ENCODE measurements around the gene KLK15. TPM values are rescaled to one million over a fixed set of nuclear protein-coding genes. Genes with fewer than 3 reads are reported as not detected.

KLK15 gene
- total RNA-seq, 1 experiment from 2014 or later: not detected

DNA sequence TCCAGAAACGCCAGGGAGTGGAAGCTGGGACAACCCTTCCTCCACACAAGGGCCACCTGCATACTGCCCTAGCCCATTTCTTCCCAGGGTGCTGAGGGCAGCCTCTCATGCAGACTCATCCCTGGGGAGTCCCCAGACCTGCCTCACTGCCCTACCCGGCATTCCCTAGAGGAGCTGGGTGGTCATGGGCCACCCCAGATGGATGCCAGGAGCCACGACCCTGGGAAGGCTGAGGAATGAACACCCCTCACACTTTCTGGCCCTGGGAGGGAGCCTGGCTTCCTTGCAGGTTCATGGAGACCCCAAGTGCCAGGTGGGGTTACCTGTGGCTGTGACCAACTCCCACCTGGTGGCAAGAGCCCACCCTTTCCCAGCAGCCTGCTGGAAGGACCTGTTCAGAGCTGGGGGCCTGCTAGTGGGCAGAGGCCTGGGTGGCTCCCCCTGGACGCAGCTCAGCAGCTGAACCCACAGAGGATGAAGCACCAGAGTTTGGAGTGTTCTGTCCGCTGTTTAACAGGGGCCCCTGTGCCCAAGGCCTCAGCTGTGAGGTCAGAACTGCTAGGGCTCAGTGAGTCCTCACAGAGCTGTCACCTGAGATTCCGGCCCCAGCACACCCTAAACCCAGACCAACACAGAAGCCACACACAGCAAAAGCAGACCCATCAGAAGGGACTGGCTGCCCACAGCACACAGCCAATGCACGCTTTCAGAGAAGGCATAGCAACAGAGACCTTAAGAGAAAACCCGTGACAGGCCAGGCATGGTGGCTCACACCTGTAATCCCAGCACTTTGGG, 36.5 kb downstream of the KLK15 start:
- no TSS peak for BruUV-seq (replicated peaks)
- peaks cover 16% of the 10 kb centered on the region for H3K4me1 Mint-ChIP-seq (ENCODE audit: low read depth, unreplicated experiment)
- CTCF ChIA-PET: no interaction called here
- DNase-seq: no peak
- intact Hi-C loops (cut with micrococcal nuclease; ENCODE audit: unreplicated experiment): no loop called here
- H3K4me3 Mint-ChIP-seq (ENCODE audit: low read depth, unreplicated experiment): no peak overlapping the region
- no peak overlapping the region for H3K27ac Mint-ChIP-seq (ENCODE audit: unreplicated experiment)
- TF ChIP-seq, protein P1, sequence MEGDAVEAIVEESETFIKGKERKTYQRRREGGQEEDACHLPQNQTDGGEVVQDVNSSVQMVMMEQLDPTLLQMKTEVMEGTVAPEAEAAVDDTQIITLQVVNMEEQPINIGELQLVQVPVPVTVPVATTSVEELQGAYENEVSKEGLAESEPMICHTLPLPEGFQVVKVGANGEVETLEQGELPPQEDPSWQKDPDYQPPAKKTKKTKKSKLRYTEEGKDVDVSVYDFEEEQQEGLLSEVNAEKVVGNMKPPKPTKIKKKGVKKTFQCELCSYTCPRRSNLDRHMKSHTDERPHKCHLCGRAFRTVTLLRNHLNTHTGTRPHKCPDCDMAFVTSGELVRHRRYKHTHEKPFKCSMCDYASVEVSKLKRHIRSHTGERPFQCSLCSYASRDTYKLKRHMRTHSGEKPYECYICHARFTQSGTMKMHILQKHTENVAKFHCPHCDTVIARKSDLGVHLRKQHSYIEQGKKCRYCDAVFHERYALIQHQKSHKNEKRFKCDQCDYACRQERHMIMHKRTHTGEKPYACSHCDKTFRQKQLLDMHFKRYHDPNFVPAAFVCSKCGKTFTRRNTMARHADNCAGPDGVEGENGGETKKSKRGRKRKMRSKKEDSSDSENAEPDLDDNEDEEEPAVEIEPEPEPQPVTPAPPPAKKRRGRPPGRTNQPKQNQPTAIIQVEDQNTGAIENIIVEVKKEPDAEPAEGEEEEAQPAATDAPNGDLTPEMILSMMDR (IDR thresholded peaks at IDR 0.05; ENCODE audit: unreplicated experiment): no peak
- H3K27me3 Mint-ChIP-seq (ENCODE audit: unreplicated experiment): peaks cover under 1% of the 10 kb centered on the region
- H3K36me3 Mint-ChIP-seq (ENCODE audit: insufficient read depth, unreplicated experiment): peaks cover 82% of the 10 kb centered on the region
- no peaks in the 10 kb centered on the region for H3K9me3 Mint-ChIP-seq (ENCODE audit: low read depth, unreplicated experiment)

DNA sequence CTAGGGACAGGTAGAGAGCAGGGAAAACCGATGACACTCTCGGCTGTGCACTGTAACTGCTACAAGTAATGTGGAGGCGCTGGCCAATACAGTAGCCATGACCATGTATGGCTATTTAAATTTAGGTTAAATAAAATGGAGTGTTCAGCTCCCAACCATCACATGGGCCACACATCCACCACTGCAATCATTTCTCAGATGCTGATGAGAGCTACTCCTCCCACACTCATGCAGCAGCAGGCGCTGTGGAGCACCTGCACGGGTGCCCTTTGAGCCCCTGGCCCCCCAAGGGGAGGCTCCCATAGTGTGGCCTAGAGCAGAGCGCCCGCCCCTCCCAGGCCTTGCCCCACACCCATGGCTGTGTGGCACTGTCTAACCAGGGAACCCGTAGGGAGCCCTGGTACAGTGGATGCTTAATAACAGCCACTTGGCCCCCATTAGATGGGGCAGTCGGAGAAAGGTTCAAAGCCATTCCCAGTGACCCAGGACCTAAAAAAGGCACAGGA, 37.2 kb downstream of the KLK15 start:
- CTCF ChIA-PET: interaction anchor here (0.6 to 1.9 kb wide), 3 partner anchors 12 to 347 kb away, joined by 3 to 6 read pairs (median 3); no protein-coding TSS in a partner anchor
- no peak overlapping the region for H3K4me3 Mint-ChIP-seq (ENCODE audit: low read depth, unreplicated experiment)
- H3K4me1 Mint-ChIP-seq (ENCODE audit: low read depth, unreplicated experiment): peaks cover 14% of the 10 kb centered on the region
- H3K27ac Mint-ChIP-seq (ENCODE audit: unreplicated experiment): no peak overlapping the region
- DNase-seq: no peak
- TF ChIP-seq, protein P1 (IDR thresholded peaks at IDR 0.05; ENCODE audit: unreplicated experiment): no peak
- peaks cover 1% of the 10 kb centered on the region for H3K9me3 Mint-ChIP-seq (ENCODE audit: low read depth, unreplicated experiment)
- H3K36me3 Mint-ChIP-seq (ENCODE audit: insufficient read depth, unreplicated experiment): peaks cover 79% of the 10 kb centered on the region
- H3K27me3 Mint-ChIP-seq (ENCODE audit: unreplicated experiment): peaks cover 7% of the 10 kb centered on the region
- BruUV-seq (replicated peaks): no TSS peak
- intact Hi-C loops (cut with micrococcal nuclease; ENCODE audit: unreplicated experiment): no loop called here

DNA sequence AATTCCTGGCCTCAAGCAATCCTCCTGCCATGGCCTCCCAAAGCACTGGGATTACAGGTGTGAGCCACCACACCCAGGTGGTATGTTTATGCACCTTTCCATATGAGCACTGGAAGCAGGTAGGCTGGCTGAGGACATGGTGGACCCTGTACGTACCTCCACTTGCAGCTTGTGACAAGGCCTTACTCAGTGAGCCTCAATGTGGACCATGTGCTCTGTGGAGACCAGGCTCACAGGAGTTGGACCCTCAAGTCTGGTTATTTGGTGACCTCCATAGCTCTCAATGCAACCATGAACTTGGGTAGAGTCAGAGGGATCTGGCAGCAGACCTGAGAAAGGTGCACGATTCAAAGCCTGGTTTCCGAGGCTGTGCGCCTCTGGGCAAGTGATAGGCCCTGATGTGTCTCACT, 37.7 kb downstream of the KLK15 start:
- Mint-ChIP-seq H3K4me1 (ENCODE audit: low read depth, unreplicated experiment) (peaks cover 9% of the 10 kb centered on the region), H3K27me3 (ENCODE audit: unreplicated experiment) (peaks cover 12% of the 10 kb centered on the region), H3K27ac (ENCODE audit: unreplicated experiment) (no peak overlapping the region), H3K36me3 (ENCODE audit: insufficient read depth, unreplicated experiment) (peaks cover 78% of the 10 kb centered on the region), H3K9me3 (ENCODE audit: low read depth, unreplicated experiment) (peaks cover 3% of the 10 kb centered on the region), H3K4me3 (ENCODE audit: low read depth, unreplicated experiment) (no peak overlapping the region)
- intact Hi-C loops (cut with micrococcal nuclease; ENCODE audit: unreplicated experiment): no loop called here
- no peak for DNase-seq
- CTCF ChIA-PET: interaction anchor here (0.6 to 1.9 kb wide), 4 partner anchors 12 to 347 kb away, joined by 3 to 6 read pairs (median 3); no protein-coding TSS in a partner anchor
- no TSS peak for BruUV-seq (replicated peaks)
- TF ChIP-seq, protein P1 (IDR thresholded peaks at IDR 0.05; ENCODE audit: unreplicated experiment): no peak

DNA sequence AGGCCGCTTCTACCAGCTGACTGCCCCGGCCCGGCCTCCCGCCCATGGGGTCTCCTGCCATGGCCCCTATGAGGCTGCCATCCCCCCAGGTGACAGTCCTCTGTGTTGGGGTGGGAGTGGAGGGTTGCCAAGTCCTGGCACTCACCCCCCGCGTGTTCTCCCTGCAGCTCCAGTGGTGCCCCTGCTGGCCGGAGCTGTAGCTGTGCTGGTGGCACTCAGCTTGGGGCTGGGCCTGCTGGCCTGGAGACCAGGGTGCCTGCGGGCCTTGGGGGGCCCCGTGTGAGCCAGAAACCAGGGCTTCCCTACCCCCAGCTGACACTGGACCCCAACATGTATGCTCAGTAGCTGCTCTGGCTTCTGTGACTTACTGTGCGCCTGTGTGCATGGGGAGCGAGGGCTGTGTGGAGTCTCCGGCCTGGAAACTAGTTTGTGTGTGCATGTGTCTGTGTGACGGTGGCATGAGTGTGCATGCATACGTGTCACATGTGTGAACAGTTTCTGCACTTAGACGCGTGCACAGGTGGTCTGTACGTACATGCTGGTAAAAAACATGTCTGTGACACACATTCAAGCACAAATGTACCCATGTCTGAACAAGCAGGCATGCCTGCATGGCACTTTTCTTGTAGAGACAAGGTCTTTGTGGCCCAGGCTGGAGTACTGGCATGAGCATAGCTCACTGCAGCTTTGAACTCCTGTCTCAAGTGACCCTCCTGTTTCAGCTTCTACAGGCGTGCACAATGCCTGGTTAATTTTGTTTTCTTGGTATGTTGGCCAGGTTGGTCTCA, 38.3 kb downstream of the KLK15 start:
- DNase-seq: peak; percentile 68
- H3K36me3 Mint-ChIP-seq (ENCODE audit: insufficient read depth, unreplicated experiment): peaks cover 72% of the 10 kb centered on the region
- H3K4me3 Mint-ChIP-seq (ENCODE audit: low read depth, unreplicated experiment): peak overlapping the region; percentile 17
- CTCF ChIA-PET: interaction anchor here (0.7 to 1.9 kb wide), 5 partner anchors 11 to 222 kb away, joined by 3 to 16 read pairs (median 4); no protein-coding TSS in a partner anchor
- peaks cover 3% of the 10 kb centered on the region for H3K9me3 Mint-ChIP-seq (ENCODE audit: low read depth, unreplicated experiment)
- TSS peak; percentile 2 for BruUV-seq (replicated peaks)
- TF ChIP-seq, protein P1 (IDR thresholded peaks at IDR 0.05; ENCODE audit: unreplicated experiment): peak; percentile 27
- H3K4me1 Mint-ChIP-seq (ENCODE audit: low read depth, unreplicated experiment): peaks cover 3% of the 10 kb centered on the region
- peak overlapping the region; percentile 90 for H3K27ac Mint-ChIP-seq (ENCODE audit: unreplicated experiment)
- H3K27me3 Mint-ChIP-seq (ENCODE audit: unreplicated experiment): peaks cover 17% of the 10 kb centered on the region
- intact Hi-C loops (cut with micrococcal nuclease; ENCODE audit: unreplicated experiment): loop anchor here (5.0 kb wide), 1 partner anchor 127 kb away; no protein-coding TSS in a partner anchor

Data from Calu3 (cell line).